AG09309 (cell line): ENCODE data around the gene RAD51B.

Source experiments
- DNase-seq: peaks from one replicate; pipeline ENCODE4 v3.0.0-alpha.2; 2010; ENCODE audit warnings: low read depth
- H3K4me3 ChIP-seq: 2 replicates; pipeline ENCODE4 v1.5.1; 2011; ENCODE audit warnings: mild to moderate bottlenecking, low read depth, low read length, moderate library complexity; ENCODE audit not compliant: control insufficient read depth
- TF ChIP-seq, protein P1 (sequence below): IDR thresholded peaks from 2 replicates; pipeline ENCODE4 v1.5.1; 2011; ENCODE audit warnings: mild to moderate bottlenecking, low read depth, low read length, inconsistent platforms; ENCODE audit not compliant: insufficient read depth, control insufficient read depth; ENCODE audit errors: missing control alignments

Gene RAD51B

DNA sequence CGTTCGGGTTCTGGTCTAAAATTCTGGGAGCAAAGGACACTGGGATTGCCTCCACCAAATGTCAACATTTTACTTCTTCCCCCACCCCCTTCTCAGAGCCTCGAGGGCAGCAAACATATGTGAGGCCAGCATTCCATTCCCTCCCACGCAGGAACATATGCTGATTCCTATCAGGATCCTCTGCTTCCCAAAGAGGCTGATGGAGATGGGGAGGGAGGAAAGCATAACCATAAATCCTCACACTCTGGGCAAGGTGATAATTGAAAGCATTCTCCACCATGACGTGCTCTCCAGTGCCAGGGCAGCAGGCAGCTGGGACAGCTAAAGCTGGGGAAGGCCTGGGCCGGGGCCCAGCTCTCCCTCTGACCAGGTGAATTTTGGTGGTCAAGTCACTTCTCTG lies 578.2 kb downstream of the RAD51B start:
- H3K4me3 ChIP-seq, result no peak overlapping the region
- DNase-seq, result no peak
- TF ChIP-seq, protein P1, sequence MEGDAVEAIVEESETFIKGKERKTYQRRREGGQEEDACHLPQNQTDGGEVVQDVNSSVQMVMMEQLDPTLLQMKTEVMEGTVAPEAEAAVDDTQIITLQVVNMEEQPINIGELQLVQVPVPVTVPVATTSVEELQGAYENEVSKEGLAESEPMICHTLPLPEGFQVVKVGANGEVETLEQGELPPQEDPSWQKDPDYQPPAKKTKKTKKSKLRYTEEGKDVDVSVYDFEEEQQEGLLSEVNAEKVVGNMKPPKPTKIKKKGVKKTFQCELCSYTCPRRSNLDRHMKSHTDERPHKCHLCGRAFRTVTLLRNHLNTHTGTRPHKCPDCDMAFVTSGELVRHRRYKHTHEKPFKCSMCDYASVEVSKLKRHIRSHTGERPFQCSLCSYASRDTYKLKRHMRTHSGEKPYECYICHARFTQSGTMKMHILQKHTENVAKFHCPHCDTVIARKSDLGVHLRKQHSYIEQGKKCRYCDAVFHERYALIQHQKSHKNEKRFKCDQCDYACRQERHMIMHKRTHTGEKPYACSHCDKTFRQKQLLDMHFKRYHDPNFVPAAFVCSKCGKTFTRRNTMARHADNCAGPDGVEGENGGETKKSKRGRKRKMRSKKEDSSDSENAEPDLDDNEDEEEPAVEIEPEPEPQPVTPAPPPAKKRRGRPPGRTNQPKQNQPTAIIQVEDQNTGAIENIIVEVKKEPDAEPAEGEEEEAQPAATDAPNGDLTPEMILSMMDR, result no peak

DNA sequence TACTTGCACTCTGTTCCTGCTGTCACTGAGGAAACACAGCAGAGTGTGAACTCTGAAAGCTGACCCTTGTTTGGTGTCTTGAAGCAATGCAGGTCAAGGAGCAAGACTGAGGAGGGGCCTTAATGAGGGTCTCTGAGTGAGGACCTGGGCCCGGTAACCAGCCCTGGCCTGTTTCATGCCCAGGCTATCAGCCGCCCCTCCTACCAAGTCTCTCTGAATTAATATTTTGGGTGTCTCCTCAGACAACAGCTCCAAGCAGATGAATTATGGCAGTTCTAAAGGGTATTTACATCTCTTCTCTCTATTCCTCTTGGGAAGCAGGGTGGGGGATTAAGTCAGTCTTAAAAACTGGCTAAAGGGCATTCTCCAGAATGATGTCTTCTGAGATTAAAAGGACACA lies 578.8 kb downstream of the RAD51B start:
- no peak overlapping the region for H3K4me3 ChIP-seq

DNA sequence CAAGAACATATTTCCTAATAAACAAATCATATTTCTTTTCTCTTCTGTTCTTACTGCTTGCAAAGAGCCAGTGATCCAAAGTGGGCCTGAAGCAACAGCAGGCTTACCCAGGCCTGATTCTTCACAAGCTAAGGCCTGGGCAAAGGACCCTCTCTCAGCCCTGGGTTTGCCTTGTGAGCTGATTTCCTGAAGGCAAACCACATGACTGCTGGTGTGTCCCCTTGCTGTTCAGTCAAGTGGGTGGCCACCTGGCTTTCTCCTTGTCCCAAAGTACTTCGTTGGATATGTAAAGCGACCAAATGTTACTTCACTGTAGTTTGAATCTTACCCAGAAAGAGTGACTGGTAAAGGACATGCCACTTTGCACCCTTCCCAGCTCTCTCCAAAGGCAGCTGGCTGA lies 580.4 kb downstream of the RAD51B start:
- no peak for DNase-seq
- no peak overlapping the region for H3K4me3 ChIP-seq
- TF ChIP-seq, protein P1, result no peak

More for the DNA sequence above, 578.8 kb downstream of the RAD51B start:
- no peak for DNase-seq
- TF ChIP-seq, protein P1, result no peak

DNA sequence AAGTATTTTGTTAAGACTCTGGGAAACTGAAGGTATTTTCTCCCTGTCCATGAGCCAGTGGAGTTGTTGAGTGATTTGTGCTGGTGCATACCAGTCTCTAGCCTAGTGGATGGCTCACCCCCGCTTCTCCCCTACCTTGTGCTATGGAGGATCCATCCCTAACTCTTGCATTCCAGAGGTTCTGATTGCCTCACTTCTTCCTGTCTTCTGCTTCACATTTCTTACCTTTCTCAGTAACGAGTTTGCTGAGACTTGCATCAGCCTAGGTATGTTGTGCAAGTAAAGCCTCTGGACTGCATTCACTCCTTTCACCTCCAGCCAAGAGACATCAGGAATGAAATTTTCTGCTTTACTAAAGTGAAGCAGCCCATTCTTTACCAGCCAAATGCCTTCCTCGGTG lies 581.7 kb downstream of the RAD51B start:
- DNase-seq, result no peak
- TF ChIP-seq, protein P1, result no peak
- no peak overlapping the region for H3K4me3 ChIP-seq

DNA sequence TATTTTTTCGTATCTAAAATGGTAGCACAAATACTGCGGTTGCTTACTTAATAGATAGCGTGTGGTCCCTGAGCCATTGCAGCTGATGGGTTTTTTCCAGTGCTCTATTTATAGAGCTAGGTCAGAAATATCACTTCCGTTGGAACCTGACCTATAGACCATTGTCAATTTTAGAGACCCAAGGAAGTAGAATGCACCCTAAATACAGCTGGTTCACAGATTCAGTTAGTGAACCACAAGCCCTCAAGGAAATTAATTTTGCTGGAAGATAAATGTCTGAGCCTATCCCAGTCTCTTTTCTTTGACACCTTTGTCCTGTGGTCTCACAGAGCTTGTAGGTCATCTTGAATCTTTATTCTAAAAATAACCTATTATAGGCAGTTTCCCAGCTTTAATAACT lies 582.3 kb downstream of the RAD51B start:
- DNase-seq, result no peak
- TF ChIP-seq, protein P1, result no peak
- no peak overlapping the region for H3K4me3 ChIP-seq

DNA sequence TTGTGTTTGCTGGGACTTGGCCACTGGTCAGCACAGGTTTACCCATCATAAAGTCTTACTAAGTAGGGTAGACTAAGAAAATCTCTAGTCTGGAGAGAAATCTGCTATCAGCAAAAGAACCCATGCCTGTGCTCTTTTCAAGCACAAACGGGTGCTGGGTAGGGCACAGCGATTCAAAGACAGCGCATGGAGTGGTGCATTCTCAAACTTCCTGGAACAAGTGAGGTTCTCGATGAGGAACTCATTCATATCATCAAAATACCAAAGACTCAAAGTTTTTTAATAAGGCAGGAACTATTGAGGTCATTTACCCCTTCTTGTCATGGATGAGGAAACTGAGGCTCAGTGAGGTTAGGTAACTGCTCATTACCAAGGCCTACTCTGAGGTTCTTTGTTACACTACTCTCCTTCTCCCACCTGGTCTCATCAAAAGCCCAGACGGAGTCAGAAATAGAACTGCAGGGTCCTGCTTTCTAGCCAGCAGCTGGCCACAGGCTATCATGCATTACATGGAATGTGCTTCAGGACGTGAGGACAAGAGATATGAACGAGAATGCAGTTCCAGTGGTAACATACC lies 583.0 kb downstream of the RAD51B start:
- TF ChIP-seq, protein P1, result no peak
- no peak for DNase-seq
- H3K4me3 ChIP-seq, result no peak overlapping the region
